Cardiac muscle cell (in vitro differentiated cells and primary cell): ENCODE data around the gene UBL7. TPM values are rescaled to one million over a fixed set of nuclear protein-coding genes. Genes with fewer than 3 reads are reported as not detected.
A peak's percentile ranks its signal among the peaks of the same experiment; 100 is the strongest.

Experiments used
- DNase-seq, 2 donors: peaks; one replicate each; pipeline versions ENCODE4 v3.0.0 to v3.0.0-alpha.2; 2010 to 2017; ENCODE audit warnings: low read depth in 1 of 2, low spot score in 1 of 2
- H3K27ac ChIP-seq: fragments of 200-600 bp; sonication (generic); 2 replicates; pipeline ENCODE4 v1.5.1; 2016
- H3K27me3 ChIP-seq: fragments of 200-600 bp; sonication (generic); 2 replicates; pipeline ENCODE4 v1.6.0; 2016; ENCODE audit warnings: control low read depth
- H3K36me3 ChIP-seq: fragments of 200-600 bp; sonication (generic); 2 replicates; pipeline ENCODE4 v1.5.1; 2016; ENCODE audit warnings: control low read depth
- H3K4me1 ChIP-seq: fragments of 200-600 bp; sonication (generic); 2 replicates; pipeline ENCODE4 v1.8.1; 2017; ENCODE audit warnings: low read depth, mild to moderate bottlenecking, mixed run types
- H3K4me3 ChIP-seq: fragments of 200-600 bp; sonication (generic); 2 replicates; pipeline ENCODE4 v1.5.1; 2016; ENCODE audit warnings: mild to moderate bottlenecking
- H3K9me3 ChIP-seq: fragments of 200-600 bp; sonication (generic); 2 replicates; pipeline ENCODE4 v1.5.1; 2017; ENCODE audit warnings: low read depth, mild to moderate bottlenecking, control low read depth
- polyA plus RNA-seq: library from polyadenylated mRNA; unstranded; fragments of >200 nt; fragmentation: Nextera tagmentation; extraction: Ambion mirVana; gene quantifications from 2 replicates; pipeline ENCODE4 v1.2.1, GENCODE V29; 2016
- total RNA-seq: library from RNA; depleted of rRNA; stranded (reverse); fragments of >200 nt; gene quantifications from 2 replicates; pipeline ENCODE4 v1.2.3, GENCODE V29; 2016
- TF ChIP-seq, protein P1 (sequence below): IDR thresholded peaks from 2 replicates; pipeline ENCODE4 v1.5.1; 2012; ENCODE audit warnings: low read depth, mild to moderate bottlenecking, low read length

The UBL7 gene, protein sequence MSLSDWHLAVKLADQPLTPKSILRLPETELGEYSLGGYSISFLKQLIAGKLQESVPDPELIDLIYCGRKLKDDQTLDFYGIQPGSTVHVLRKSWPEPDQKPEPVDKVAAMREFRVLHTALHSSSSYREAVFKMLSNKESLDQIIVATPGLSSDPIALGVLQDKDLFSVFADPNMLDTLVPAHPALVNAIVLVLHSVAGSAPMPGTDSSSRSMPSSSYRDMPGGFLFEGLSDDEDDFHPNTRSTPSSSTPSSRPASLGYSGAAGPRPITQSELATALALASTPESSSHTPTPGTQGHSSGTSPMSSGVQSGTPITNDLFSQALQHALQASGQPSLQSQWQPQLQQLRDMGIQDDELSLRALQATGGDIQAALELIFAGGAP
- total RNA-seq (74.3 and 88.4 TPM in 2 replicates), polyA plus RNA-seq (130 and 135 TPM in 2 replicates)

DNA sequence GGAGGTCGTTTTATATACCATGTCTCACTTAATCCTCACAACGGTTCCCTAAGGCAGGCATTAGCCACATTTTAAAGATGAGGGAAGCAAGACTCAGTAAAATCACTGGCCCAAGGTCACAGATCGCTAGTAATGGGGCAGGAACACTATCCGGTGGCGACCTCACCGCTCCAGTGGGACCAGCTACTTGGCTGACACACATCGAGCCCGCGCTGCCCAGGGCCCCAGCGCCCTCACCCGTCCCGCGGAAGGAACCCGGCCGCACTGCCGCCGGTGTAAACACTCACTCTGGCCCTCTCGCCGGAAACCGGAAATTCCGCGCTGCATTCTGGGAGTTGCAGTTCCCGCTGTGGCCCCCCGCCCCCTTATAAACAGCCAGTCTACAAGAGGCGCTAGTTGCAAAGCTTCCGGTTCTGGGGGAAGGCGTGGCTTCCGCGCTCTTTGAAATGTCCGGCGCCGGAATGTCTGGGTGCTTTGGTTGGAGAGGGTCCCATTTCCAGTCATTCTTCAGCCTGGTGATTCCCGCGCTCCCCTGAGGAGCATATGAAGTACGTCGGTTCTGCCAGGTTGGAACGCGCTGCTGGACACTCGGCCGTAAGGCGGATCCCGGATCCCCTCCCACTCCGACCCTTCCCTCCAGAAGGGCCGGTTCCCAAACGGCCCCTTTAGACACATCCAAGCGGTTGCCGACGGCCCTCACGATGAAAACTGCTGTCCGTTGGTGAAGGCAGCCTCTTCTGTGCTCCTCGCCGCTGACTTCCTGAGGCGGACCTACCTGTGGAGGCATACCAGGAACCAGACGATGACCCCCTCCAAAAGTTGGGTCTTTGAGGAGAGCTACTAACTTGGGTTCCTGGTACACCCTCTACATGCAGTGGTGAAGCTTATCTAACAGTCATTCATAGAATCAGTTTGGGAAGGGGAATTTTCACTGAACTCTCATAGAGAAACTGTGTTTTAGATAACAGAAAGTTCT is at the start of gene UBL7:
TSS of gene UBL7 (minus strand) at position 290 of the 976 bp plus-strand sequence. CDS start 2,293 bp downstream, outside the sequence.
- H3K27ac ChIP-seq, result peak within 1 kb of the TSS; percentile 97
- H3K36me3 ChIP-seq, result peaks cover 9% of the 10 kb centered on the region
- H3K4me3 ChIP-seq, result peak within 1 kb of the TSS; percentile 74
- H3K9me3 ChIP-seq, result no peaks in the 10 kb centered on the region
- TF ChIP-seq, protein P1, sequence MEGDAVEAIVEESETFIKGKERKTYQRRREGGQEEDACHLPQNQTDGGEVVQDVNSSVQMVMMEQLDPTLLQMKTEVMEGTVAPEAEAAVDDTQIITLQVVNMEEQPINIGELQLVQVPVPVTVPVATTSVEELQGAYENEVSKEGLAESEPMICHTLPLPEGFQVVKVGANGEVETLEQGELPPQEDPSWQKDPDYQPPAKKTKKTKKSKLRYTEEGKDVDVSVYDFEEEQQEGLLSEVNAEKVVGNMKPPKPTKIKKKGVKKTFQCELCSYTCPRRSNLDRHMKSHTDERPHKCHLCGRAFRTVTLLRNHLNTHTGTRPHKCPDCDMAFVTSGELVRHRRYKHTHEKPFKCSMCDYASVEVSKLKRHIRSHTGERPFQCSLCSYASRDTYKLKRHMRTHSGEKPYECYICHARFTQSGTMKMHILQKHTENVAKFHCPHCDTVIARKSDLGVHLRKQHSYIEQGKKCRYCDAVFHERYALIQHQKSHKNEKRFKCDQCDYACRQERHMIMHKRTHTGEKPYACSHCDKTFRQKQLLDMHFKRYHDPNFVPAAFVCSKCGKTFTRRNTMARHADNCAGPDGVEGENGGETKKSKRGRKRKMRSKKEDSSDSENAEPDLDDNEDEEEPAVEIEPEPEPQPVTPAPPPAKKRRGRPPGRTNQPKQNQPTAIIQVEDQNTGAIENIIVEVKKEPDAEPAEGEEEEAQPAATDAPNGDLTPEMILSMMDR, result peak; percentile 35
- DNase-seq, result peak; percentile 97 to 99
- H3K4me1 ChIP-seq, result peaks cover 13% of the 10 kb centered on the region
- H3K27me3 ChIP-seq, result no peaks in the 10 kb centered on the region

DNA sequence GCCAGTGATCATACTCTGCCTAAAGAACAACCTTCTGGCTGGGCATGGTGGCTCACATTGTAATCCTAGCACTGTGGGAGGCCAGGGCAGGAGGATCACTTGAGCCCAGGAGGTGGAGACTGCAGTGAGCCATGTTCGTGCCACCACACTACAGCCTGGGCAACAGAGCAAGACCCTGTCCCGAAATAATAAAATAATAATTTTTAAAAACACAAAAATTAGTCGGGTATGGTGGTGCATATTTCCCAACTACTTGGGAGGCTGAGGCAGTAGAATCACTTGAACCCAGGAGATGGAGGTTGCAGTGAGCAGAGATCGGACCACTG is 45.5 kb upstream of the UBL7 start:
- TF ChIP-seq, protein P1, result no peak
- no peaks in the 10 kb centered on the region for H3K9me3 ChIP-seq
- H3K27ac ChIP-seq, result no peak overlapping the region
- no peaks in the 10 kb centered on the region for H3K27me3 ChIP-seq
- no peak overlapping the region for H3K4me3 ChIP-seq
- DNase-seq, result no peak
- H3K4me1 ChIP-seq, result no peaks in the 10 kb centered on the region
- no peaks in the 10 kb centered on the region for H3K36me3 ChIP-seq

DNA sequence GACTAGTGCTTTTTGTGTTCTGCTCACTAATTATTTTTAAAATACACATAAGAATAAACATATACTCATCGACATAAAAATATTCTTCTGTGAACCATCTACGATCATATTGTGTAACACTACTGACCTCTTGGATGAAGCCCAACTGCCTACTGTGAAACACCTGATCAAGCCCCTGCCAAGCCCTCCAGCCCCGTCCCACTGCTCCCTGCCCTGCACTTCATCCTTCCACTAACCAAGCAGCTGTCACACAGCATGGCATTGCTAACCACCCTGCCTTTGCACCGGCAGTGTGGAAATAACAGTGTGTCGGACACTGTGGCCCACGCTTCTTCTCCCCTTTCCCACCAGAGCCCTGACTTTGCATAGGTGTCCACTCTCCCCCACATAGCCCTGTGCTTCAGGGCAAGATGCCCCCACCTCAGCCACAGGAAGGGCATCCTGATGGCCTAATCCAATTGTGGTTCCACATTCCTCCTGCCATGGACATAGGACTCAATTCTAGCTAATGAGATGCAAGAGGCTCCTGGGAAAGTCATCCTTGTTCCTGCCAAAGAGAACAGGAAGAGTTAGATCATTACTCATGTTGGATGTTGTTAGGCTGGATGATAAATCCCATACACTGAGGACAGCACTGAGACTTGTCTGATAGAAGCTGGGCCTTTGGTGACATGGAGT is 45.0 kb upstream of the UBL7 start:
- Histone ChIP-seq H3K27ac (no peak overlapping the region), H3K4me3 (no peak overlapping the region), H3K36me3 (no peaks in the 10 kb centered on the region), H3K4me1 (no peaks in the 10 kb centered on the region), H3K27me3 (no peaks in the 10 kb centered on the region), H3K9me3 (no peaks in the 10 kb centered on the region)
- TF ChIP-seq, protein P1, result no peak
- DNase-seq, result no peak

DNA sequence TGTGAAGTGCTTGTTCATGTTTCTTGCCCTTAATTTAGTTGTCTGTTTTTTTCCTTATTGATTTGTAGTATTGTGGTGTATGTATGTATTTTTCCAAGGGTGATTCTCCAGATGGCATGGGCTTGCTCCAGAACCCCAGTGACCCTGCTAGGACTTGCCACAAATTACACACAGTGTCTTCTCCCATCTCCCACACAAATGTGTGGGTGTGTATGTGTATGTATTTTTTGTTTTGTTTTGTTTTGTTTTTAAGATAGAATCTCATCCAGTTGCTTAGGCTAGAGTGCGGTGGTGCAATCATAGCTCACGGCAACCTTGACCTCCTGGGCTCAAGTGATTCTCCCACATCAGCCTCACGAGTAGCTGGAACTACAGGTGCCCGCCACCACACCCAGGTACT is 43.9 kb upstream of the UBL7 start:
- no peak overlapping the region for H3K4me3 ChIP-seq
- no peaks in the 10 kb centered on the region for H3K4me1 ChIP-seq
- TF ChIP-seq, protein P1, result no peak
- no peaks in the 10 kb centered on the region for H3K27me3 ChIP-seq
- no peak for DNase-seq
- H3K36me3 ChIP-seq, result no peaks in the 10 kb centered on the region
- H3K9me3 ChIP-seq, result no peaks in the 10 kb centered on the region
- no peak overlapping the region for H3K27ac ChIP-seq

DNA sequence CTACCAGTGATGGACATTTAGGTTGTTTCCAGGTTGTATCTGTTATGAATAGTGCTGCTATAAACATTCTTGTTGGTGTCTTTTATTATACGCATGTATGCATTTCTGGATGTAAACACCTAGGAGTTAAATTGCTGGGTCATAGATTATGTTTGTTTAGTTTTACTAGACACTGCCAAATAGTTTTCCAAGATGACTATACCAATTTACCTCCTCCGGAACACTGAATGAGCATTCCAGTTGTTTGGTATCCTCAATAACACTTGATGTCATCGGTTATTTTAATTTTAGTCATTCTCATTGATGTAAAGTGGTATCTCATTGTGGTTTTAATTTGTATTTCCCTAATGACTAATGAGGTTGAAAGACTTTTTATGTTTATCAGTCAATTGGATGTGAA is 43.5 kb upstream of the UBL7 start:
- Histone ChIP-seq H3K27me3 (no peaks in the 10 kb centered on the region), H3K36me3 (no peaks in the 10 kb centered on the region), H3K4me3 (no peak overlapping the region), H3K27ac (no peak overlapping the region), H3K9me3 (no peaks in the 10 kb centered on the region), H3K4me1 (no peaks in the 10 kb centered on the region)
- TF ChIP-seq, protein P1, result no peak
- no peak for DNase-seq
